ENCODE results near the gene ATP9A.
"Not testable (repeated sequence)": the region's sequence is repeated elsewhere in the genome, so short reads cannot be mapped to it uniquely, and the experiment has no call there.

Gene ATP9A

DNA sequence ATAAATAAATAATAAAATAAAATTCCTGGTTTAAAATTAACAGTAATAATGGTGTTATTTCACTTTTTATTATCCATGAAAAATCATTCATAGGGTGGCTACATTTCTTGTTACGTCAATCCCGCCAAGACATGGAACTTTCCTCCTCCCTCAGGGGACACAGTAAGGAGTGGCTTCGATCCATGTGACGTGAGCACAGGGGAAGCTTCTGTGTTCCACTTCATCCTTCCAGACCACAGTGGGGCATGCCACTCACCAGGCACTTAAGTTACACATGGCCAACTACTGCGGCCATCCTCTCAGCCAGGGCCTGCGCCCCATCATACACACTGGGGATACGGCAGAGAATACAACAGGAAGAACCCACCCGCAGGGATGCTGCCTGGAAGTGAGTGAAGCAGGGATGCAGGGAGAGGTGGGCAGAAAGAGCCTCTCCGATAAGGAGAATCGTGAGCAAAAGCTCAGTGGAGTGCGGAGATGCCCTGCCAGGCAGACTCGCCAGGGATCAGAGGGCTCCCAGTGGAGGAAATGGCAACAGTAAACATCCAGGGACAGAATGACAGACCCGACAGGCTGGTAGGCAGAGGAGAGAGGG lies 75.3 kb downstream of the ATP9A start:
- H3K9me3 Mint-ChIP-seq: no peaks in the 10 kb centered on the region
- no peak overlapping the region for H3K4me3 Mint-ChIP-seq
- H3K36me3 Mint-ChIP-seq (ENCODE audit: low read depth): no peaks in the 10 kb centered on the region
- peaks cover 10% of the 10 kb centered on the region for H3K4me1 Mint-ChIP-seq (ENCODE audit: low read depth)
- peaks cover 5% of the 10 kb centered on the region for H3K27me3 Mint-ChIP-seq
- intact Hi-C loops (cut with micrococcal nuclease): no loop called here
- no peak overlapping the region for H3K27ac Mint-ChIP-seq

DNA sequence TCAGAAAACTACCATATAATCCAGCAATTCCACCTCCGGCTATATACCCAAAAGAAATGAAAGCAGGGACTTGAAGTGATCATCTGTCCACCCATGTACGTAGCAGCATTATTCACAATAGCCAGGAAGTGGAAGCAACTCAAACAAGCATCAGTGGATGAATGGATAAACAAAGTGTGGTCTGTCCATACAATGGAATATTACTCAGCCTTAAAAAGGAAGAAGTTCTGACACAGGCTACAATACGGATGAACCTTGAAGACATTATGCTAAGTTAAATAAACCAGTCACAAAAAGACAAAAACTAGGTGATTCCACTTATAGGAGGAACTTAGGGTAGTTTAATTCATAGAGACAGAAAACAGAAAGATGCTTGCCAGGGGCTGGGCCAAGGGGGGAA lies 76.5 kb downstream of the ATP9A start:
- Mint-ChIP-seq H3K9me3 (no peaks in the 10 kb centered on the region), H3K27ac (no peak overlapping the region), H3K4me1 (ENCODE audit: low read depth) (peaks cover 15% of the 10 kb centered on the region), H3K27me3 (peaks cover 5% of the 10 kb centered on the region), H3K36me3 (ENCODE audit: low read depth) (no peaks in the 10 kb centered on the region), H3K4me3 (no peak overlapping the region)
- intact Hi-C loops (cut with micrococcal nuclease): no loop called here

DNA sequence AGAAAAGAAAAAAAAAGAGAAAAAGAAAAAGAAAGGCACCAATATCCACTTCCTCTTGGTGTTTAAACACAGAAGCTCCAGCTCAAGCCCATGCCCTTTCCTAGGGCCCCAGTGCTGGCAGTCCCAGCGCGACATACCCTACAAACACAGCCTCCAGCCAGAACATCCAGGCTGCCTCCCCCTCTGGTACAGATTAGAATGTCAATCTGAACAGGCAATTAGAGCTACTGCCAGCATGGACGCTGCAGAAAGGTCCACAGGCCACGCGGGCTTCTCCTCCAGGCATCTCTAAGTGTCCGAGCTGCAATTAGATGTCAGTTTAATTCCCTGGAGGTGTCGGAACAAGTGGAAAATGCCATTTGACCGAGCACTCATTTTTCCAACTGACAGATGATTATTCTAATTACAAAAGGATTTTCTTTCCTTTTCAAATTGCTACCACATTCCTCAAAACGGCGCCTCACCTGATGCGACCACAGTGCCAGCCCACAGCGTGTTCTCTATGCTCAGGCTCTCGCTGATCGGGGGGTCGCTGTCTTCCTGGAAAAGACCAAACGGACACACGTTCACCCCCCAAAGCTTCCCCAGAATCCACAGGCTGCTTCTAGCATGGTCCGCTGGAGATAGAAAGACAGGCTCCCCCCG lies 79.5 kb downstream of the ATP9A start:
- Mint-ChIP-seq H3K27me3 (peaks cover 2% of the 10 kb centered on the region), H3K4me3 (no peak overlapping the region), H3K9me3 (no peaks in the 10 kb centered on the region), H3K27ac (no peak overlapping the region), H3K4me1 (ENCODE audit: low read depth) (peaks cover 5% of the 10 kb centered on the region), H3K36me3 (ENCODE audit: low read depth) (no peaks in the 10 kb centered on the region)
- intact Hi-C loops (cut with micrococcal nuclease): no loop called here

DNA sequence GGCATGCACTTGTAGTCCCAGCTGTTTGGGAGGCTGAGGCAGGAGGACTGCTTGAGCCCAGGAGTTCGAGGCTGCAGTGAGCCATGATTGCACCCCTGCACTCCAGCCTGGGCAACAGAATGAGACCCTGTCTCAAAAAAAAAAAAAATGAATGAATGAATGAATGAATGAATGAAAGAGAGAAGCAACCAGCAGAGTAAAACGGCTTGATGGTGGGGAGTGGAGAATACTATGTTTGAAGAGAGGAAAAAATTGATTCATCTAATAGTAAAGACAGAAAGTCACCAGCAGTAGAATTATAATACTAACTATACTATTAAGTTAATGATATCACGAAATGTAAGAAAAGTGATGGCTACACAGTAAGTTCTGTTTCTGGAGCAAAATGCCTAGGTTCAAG lies 80.6 kb downstream of the ATP9A start:
- no peaks in the 10 kb centered on the region for H3K9me3 Mint-ChIP-seq
- H3K27me3 Mint-ChIP-seq: peaks cover 2% of the 10 kb centered on the region
- intact Hi-C loops (cut with micrococcal nuclease): no loop called here
- peaks cover 5% of the 10 kb centered on the region for H3K4me1 Mint-ChIP-seq (ENCODE audit: low read depth)
- no peak overlapping the region for H3K4me3 Mint-ChIP-seq
- no peaks in the 10 kb centered on the region for H3K36me3 Mint-ChIP-seq (ENCODE audit: low read depth)
- H3K27ac Mint-ChIP-seq: no peak overlapping the region

DNA sequence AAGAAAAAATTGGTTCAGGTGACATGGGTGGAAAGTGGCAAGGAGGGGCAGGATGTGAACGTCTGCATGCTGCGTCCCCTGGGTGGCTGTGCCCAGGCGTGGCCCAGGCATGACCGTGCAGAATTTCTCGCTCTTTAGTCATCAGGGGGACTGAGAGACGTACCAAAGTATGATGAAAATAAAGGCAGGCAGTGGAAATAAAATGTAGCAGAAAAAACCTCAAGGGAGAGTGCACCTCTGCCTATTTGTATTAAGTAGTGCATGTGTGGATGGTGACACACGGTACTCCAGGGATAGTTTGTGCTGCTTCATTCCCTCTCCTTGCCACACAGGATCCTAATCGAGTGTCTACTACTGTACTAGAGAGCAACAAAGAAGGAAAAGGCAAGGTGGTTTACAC lies 81.1 kb downstream of the ATP9A start:
- Mint-ChIP-seq H3K27ac (no peak overlapping the region), H3K9me3 (no peaks in the 10 kb centered on the region), H3K36me3 (ENCODE audit: low read depth) (no peaks in the 10 kb centered on the region), H3K4me3 (no peak overlapping the region), H3K4me1 (ENCODE audit: low read depth) (peaks cover 5% of the 10 kb centered on the region), H3K27me3 (peaks cover 2% of the 10 kb centered on the region)
- intact Hi-C loops (cut with micrococcal nuclease): no loop called here

DNA sequence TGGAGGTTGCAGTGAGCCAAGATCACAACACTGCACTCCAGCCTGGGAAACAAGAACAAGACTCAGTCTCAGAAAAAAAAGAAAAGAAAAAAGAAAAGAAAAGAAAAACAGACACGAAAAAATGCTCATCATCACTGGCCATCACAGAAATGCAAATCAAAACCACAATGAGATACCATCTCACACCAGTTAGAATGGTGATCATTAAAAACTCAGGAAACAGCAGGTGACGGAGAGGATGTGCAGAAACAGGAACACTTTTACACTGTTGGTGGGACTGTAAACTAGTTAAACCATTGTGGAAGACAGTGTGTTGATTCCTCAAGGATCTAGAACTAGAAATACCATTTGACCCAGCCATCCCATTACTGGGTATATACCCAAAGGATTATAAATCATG lies 82.7 kb downstream of the ATP9A start:
- H3K36me3 Mint-ChIP-seq (ENCODE audit: low read depth); intact Hi-C loops (cut with micrococcal nuclease); H3K4me1 Mint-ChIP-seq (ENCODE audit: low read depth): not testable (repeated sequence)

DNA sequence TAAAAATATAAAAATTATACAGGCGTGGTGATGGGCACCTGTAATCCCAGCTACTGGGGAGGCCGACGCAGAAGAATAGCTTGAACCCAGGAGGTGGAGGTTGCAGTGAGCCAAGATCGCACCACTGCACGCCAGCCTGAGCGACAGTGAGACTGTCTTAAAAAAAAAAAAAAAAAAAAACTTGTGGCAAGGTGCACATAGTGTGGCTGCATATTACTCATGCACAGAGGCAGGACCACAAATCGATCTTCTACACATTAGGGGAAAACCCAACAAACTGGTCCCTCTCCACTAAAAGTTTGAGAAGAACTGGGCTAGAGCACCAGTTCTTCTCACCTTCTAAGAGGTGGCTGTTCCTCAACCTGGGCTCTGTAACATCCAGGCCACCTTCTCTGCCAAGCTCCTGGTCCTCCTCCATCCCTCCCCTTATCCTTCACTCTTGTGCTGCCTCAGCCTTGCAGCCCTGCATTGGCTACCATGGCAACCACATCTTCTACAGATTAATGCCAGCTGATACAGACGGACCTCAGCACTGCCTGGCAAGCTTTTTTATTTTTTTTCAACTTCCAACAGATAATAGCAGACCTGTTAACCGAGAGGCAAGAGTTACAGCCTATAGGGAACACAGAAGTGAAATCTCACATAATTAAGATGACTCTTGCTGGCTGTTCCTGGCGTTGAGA lies 88.0 kb downstream of the ATP9A start:
- H3K27me3 Mint-ChIP-seq: no peaks in the 10 kb centered on the region
- H3K27ac Mint-ChIP-seq: no peak overlapping the region
- intact Hi-C loops (cut with micrococcal nuclease): no loop called here
- no peaks in the 10 kb centered on the region for H3K36me3 Mint-ChIP-seq (ENCODE audit: low read depth)
- H3K4me1 Mint-ChIP-seq (ENCODE audit: low read depth): no peaks in the 10 kb centered on the region
- H3K4me3 Mint-ChIP-seq: no peak overlapping the region
- no peaks in the 10 kb centered on the region for H3K9me3 Mint-ChIP-seq

More for the DNA sequence above, 82.7 kb downstream of the ATP9A start:
- not testable (repeated sequence) for H3K9me3 Mint-ChIP-seq, H3K27me3 Mint-ChIP-seq, H3K4me3 Mint-ChIP-seq, H3K27ac Mint-ChIP-seq

DNA sequence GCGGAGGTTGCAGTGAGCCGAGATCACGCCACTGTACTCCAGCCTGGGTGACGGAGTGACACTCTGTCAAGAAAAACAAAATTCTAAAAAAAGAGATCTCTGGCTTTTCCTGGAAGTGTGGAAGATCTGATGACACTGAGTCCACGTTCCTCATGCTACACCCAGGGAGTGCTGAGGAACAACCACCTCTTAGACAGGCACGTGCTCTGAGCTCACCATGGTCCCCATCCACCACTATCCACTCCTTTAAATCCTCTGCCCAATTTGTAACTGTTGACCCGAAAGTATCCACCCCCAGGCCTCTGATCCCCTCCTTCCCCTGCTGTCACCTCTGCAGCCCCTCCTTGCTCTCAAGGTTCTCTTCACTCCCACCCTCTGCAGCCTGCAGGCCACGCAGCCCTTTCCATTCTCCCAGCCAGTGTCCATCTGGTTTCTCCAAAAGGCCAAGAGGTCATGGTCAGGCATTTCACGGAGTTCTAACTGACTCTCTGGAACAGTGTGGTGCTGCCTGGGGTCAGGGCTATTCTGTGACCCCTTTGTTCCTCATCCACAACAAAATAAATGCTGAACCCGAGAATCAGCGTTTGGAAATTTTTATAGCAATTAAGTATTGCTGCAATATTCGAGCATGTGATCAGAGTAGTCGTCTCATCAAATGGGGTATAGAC lies 88.8 kb downstream of the ATP9A start:
- Mint-ChIP-seq H3K27ac (no peak overlapping the region), H3K27me3 (no peaks in the 10 kb centered on the region)
- intact Hi-C loops (cut with micrococcal nuclease): no loop called here

DNA sequence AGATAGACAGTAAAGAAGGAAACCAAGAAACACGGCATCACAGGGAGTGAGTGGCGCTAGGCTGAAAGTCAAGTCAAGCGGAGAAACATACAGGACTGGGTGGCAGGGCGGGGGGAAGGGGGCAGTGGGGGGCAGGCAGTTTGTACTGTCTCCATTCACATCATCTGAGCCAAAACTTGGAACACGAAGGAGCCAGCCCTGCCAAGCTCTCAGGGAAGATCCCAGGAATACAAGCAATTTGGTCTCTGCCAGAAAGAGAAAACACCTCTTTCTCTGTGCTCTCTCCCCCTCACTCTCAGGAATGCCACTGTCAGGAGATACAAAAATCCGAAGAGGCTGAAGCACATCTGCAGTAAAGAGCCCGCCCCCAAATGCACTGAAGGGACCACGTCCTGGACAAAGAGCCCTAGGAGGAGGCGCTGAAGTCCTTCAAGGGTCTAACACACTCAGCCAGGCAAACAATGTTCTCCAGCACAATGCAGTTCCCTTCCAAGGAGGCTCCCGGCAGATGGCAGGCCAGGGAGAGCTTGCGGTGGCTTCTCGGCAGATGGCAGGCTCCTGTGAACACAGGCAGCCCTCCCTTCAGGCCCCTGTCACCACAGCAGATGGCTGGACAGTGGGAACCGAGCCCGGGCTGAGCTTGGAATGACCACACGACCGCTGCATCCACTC lies 90.0 kb downstream of the ATP9A start:
- no peaks in the 10 kb centered on the region for H3K4me1 Mint-ChIP-seq (ENCODE audit: low read depth)
- no peaks in the 10 kb centered on the region for H3K9me3 Mint-ChIP-seq
- H3K4me3 Mint-ChIP-seq: no peak overlapping the region
- intact Hi-C loops (cut with micrococcal nuclease): no loop called here
- no peak overlapping the region for H3K27ac Mint-ChIP-seq
- no peaks in the 10 kb centered on the region for H3K36me3 Mint-ChIP-seq (ENCODE audit: low read depth)
- no peaks in the 10 kb centered on the region for H3K27me3 Mint-ChIP-seq

More for the DNA sequence above, 88.8 kb downstream of the ATP9A start:
- H3K4me1 Mint-ChIP-seq (ENCODE audit: low read depth): no peaks in the 10 kb centered on the region
- H3K36me3 Mint-ChIP-seq (ENCODE audit: low read depth): no peaks in the 10 kb centered on the region
- no peaks in the 10 kb centered on the region for H3K9me3 Mint-ChIP-seq
- no peak overlapping the region for H3K4me3 Mint-ChIP-seq

DNA sequence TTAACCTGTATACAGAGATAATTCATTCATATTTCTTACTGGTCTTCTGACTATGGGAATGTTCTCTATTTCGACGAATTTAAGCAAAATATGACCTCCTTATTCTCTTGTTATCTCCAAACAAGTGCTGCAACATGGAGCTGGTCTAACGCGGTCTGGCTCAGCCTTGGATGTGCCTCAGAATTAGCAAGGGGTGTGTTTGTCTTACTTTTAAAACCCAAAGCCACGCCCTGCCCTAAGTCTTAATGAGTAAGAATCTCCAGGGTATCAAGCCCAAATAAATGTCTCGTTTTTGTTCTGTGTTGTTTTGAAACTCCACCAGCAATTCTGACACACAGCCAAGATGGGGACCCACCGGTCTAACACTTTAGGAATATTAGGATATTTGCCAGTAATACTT lies 99.2 kb downstream of the ATP9A start:
- Mint-ChIP-seq H3K27me3 (no peaks in the 10 kb centered on the region), H3K27ac (no peak overlapping the region), H3K9me3 (no peaks in the 10 kb centered on the region), H3K4me1 (ENCODE audit: low read depth) (no peaks in the 10 kb centered on the region), H3K4me3 (no peak overlapping the region), H3K36me3 (ENCODE audit: low read depth) (no peaks in the 10 kb centered on the region)
- intact Hi-C loops (cut with micrococcal nuclease): no loop called here

DNA sequence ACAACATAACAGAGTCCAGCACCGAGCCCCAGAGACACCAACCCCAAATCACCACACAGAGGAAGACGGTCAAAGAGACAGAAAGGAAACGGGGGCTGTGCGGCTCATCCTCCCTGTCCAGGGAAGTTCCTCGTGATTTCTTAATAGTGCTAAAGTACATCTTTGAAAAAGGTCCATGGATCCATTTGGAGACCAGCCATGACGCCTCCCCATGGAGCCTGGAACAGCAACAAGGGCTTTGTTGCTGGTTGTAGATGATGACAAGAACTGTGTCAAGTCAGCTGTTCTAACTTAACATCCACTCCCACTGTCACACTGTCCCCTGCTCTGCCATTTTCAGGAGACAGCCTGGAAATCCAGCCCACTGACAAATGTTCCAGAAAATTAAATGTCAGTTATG lies 99.7 kb downstream of the ATP9A start:
- H3K4me1 Mint-ChIP-seq (ENCODE audit: low read depth): no peaks in the 10 kb centered on the region
- H3K4me3 Mint-ChIP-seq: no peak overlapping the region
- intact Hi-C loops (cut with micrococcal nuclease): no loop called here
- H3K9me3 Mint-ChIP-seq: no peaks in the 10 kb centered on the region
- no peak overlapping the region for H3K27ac Mint-ChIP-seq
- H3K27me3 Mint-ChIP-seq: no peaks in the 10 kb centered on the region
- H3K36me3 Mint-ChIP-seq (ENCODE audit: low read depth): no peaks in the 10 kb centered on the region

DNA sequence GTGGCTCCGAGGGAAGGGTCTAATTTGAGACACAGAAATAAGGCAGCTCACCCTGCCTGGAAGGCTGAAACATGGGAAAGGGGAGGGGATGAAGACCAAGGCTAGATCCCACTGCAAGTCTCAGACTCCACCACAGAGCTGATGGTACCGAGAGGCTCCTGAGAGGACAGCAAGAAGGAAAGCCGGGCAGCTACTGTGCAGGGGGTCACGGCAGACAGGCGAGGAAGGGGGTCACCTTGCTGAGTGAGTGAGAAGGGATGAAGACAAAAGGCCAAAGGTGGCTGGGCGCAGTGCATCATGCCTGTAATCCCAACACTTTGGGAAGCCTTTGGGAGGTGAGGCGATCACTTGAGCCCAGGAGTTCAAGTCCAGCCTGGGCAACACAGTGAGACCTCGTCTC lies 100.7 kb downstream of the ATP9A start:
- Mint-ChIP-seq H3K36me3 (ENCODE audit: low read depth) (no peaks in the 10 kb centered on the region), H3K27ac (no peak overlapping the region), H3K9me3 (no peaks in the 10 kb centered on the region), H3K27me3 (no peaks in the 10 kb centered on the region), H3K4me1 (ENCODE audit: low read depth) (no peaks in the 10 kb centered on the region), H3K4me3 (no peak overlapping the region)
- intact Hi-C loops (cut with micrococcal nuclease): no loop called here

DNA sequence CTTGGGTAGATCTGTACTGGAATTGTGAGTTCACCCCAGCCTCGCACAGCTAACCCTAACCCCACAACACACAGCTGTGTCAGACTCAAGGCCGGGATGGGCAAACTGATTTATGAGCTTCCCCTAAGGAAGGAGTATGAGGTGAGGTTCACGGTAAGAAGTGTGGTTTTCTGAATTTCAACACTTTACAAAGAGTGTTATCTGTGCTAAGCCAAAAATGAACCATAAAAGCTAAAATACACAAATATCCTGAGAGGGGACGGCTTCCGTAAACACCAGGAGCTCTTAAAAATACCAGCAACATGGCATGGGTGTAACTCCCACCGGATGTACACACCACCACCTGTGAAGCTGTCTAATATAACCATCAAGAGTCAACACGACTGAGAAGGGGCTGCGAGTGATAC lies 101.2 kb downstream of the ATP9A start:
- no peaks in the 10 kb centered on the region for H3K36me3 Mint-ChIP-seq (ENCODE audit: low read depth)
- no peaks in the 10 kb centered on the region for H3K27me3 Mint-ChIP-seq
- H3K9me3 Mint-ChIP-seq: no peaks in the 10 kb centered on the region
- H3K27ac Mint-ChIP-seq: no peak overlapping the region
- H3K4me3 Mint-ChIP-seq: no peak overlapping the region
- H3K4me1 Mint-ChIP-seq (ENCODE audit: low read depth): no peaks in the 10 kb centered on the region
- intact Hi-C loops (cut with micrococcal nuclease): no loop called here

DNA sequence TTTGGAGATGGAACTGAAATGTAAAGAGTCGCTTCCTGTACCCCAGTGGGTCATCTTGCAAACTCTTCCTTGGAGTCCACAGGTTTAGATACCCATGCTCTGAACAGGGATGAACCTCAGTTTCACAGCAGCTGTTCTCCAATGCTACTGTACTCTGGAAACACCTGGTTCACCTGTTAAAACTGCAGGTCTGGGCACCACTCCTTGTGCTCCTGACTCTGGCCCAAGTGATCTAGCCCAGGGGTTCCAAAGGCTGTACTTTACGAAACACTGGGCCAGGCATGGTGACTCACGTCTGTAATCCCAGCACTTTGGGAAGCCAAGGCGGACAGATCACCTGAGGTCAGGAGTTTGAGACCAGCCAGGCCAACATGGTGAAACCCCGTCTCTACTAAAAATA lies 102.1 kb downstream of the ATP9A start:
- H3K27ac Mint-ChIP-seq: no peak overlapping the region
- intact Hi-C loops (cut with micrococcal nuclease): no loop called here
- H3K4me3 Mint-ChIP-seq: no peak overlapping the region

More for the DNA sequence above, 102.1 kb downstream of the ATP9A start:
- Mint-ChIP-seq H3K4me1 (ENCODE audit: low read depth) (no peaks in the 10 kb centered on the region), H3K36me3 (ENCODE audit: low read depth) (no peaks in the 10 kb centered on the region), H3K27me3 (no peaks in the 10 kb centered on the region), H3K9me3 (no peaks in the 10 kb centered on the region)
